GM12872 (cell line): Measurements from ENCODE around the gene USP20.

ENCODE experiments used
- CTCF ChIP-seq: IDR thresholded peaks from 3 replicates; pipeline ENCODE4 v1.5.1; 2011; ENCODE audit warnings: low read depth, mild to moderate bottlenecking, low read length, moderate library complexity; ENCODE audit not compliant: insufficient read depth

Gene USP20

GRCh38 chr9:129873563-129874190 is 38.4 kb downstream of the USP20 start:
- no peak for TF ChIP-seq CTCF

- no peak for TF ChIP-seq CTCF
Measured at GRCh38 chr9:129874261-129875101, 39.2 kb downstream of the USP20 start.

GRCh38 chr9:129875181-129875611 is 39.9 kb downstream of the USP20 start:
- 0 out of 3 replicates have a peak, but pooled peaks have one; percentile 29 for TF ChIP-seq CTCF

GRCh38 chr9:129875687-129876395 is 40.6 kb downstream of the USP20 start:
- no peak for TF ChIP-seq CTCF

- no peak for TF ChIP-seq CTCF
Measured at GRCh38 chr9:129876815-129877214, 41.6 kb downstream of the USP20 start.

GRCh38 chr9:129878291-129878690 is 43.0 kb downstream of the USP20 start:
- no peak for TF ChIP-seq CTCF

GRCh38 chr9:129879103-129879699 is 43.9 kb downstream of the USP20 start:
- TF ChIP-seq CTCF = no peak
